Naive thymus-derived CD8-positive, alpha-beta T cell (primary cell): Measurements from ENCODE around the gene CD200R1. TPM values are rescaled to one million over a fixed set of nuclear protein-coding genes. Genes with fewer than 3 reads are reported as not detected.
"Not testable (repeated sequence)": the region's sequence is repeated elsewhere in the genome, so short reads cannot be mapped to it uniquely, and the experiment has no call there.

Experiments used
- ATAC-seq, 2 donors: fragments of 150-1000 bp; cut with Tn5 transposase in 1 of 2; sonication (Bioruptor Pico), chemical (Tn5 transposase) in 1 of 2; 1 replicate in 1 of 2; 2 replicates in 1 of 2; pipeline ENCODE4 v1.10.0; 2021; ENCODE audit warnings: mild to moderate bottlenecking in 2 of 2, moderate library complexity in 2 of 2
- POLR2A ChIA-PET: fragments of 350-600 bp; sonication (Branson Sonifier 250); formaldehyde crosslinking; loops from one replicate; lab custom pipeline; 2021; ENCODE audit warnings: antibody characterized with exemption; lab: Charles Lee
- DNase-seq, 10 donors: peaks; one replicate each; pipeline versions ENCODE4 v3.0.0 to v3.0.0-alpha.2; 2020 to 2022
- H3K27ac Mint-ChIP-seq, 10 donors: one replicate each; pipeline ENCODE4 v1.8.0; 2020 to 2022; ENCODE audit warnings: mild to moderate bottlenecking in 10 of 10, mixed read lengths in 10 of 10, moderate library complexity in 4 of 10, inconsistent platforms in 1 of 10
- H3K27me3 Mint-ChIP-seq, 5 donors: one replicate each; pipeline ENCODE4 v1.8.0; 2021 to 2022; ENCODE audit warnings: mixed read lengths in 5 of 5
- H3K36me3 Mint-ChIP-seq, 3 donors: one replicate each; pipeline ENCODE4 v1.8.0; 2020 to 2022; ENCODE audit warnings: mixed read lengths in 3 of 3, mild to moderate bottlenecking in 2 of 3, inconsistent platforms in 1 of 3
- H3K4me1 Mint-ChIP-seq, 4 donors: one replicate each; pipeline ENCODE4 v1.8.0; 2021 to 2022; ENCODE audit warnings: mixed read lengths in 4 of 4
- H3K4me3 Mint-ChIP-seq, 10 donors: one replicate each; pipeline ENCODE4 v1.8.0; 2020 to 2022; ENCODE audit warnings: mild to moderate bottlenecking in 10 of 10, mixed read lengths in 10 of 10, moderate library complexity in 6 of 10, inconsistent platforms in 1 of 10
- H3K9me3 Mint-ChIP-seq, 9 donors: one replicate each; pipeline ENCODE4 v1.8.0; 2020 to 2022; ENCODE audit warnings: mixed read lengths in 9 of 9, mild to moderate bottlenecking in 3 of 9, inconsistent platforms in 1 of 9, moderate library complexity in 1 of 9
- polyA plus RNA-seq, 3 donors: library from polyadenylated mRNA; unstranded; fragments of 300-500 nt; fragmentation: Illumina TruSeq; gene quantifications; one replicate each; pipeline ENCODE4 v1.2.3, GENCODE V29; 2021
- total RNA-seq, 8 experiments: library from RNA in 2 of 8; stranded (reverse) in 2 of 8; gene quantifications; one replicate each; pipeline ENCODE4 v1.2.3 and lab custom pipeline; 2021 to 2026

The CD200R1 gene
- total and polyA plus RNA-seq, 5 experiments from 2014 or later: 6.4 to 11.0 (median 8.8) TPM

DNA sequence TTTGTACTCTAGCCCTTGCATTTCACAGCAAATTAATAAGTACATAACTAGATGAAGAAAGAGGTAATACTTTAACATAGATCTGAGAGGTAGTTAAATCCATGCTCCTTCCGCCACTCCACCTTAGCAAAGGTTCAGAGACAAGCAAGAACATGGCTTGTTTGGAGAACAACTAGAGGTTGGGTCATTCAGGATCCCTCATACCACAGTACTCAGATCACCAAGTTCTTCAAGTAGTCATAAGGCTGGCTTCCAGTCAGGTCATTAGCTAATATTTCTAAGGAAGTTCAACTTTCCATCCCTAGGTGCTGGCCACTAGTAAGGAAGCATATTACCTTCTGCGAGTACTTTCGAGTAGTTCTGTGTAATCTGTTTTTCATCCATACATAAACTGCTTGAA, 44.1 kb downstream of the CD200R1 start:
- H3K36me3 Mint-ChIP-seq: peaks cover 20 to 45% (median 35%) of the 10 kb centered on the region in 3 donors
- no peak overlapping the region for H3K27ac Mint-ChIP-seq
- ATAC-seq: no peak
- H3K9me3 Mint-ChIP-seq: peaks cover 0 to 25% (median 5%) of the 10 kb centered on the region in 9 donors
- peaks cover 15 to 41% (median 33%) of the 10 kb centered on the region in 4 donors for H3K4me1 Mint-ChIP-seq
- no peak overlapping the region for H3K4me3 Mint-ChIP-seq
- POLR2A ChIA-PET: no interaction called here
- DNase-seq: no peak
- no peaks in the 10 kb centered on the region for H3K27me3 Mint-ChIP-seq

DNA sequence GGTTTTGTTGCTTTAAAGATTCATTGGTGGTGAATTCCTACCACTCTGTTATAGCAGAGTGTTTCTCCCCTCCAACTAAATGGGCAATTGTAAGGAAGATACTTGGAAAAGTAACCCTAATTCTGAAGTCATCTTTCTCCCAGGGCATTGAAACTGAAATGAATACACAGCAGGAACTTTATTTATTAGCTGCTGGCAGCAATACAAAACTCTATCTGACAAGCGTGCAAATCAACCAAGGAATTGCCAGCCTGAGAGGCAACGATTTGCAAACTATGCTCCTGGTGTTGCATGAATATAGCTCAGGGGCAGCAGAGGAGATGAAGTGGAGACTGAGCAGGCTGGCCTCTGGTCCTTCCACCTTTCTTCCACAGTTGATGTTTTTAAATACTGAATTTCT, 48.9 kb downstream of the CD200R1 start:
- POLR2A ChIA-PET: no interaction called here
- DNase-seq (no peak), ATAC-seq (no peak)
- Mint-ChIP-seq H3K27ac (peak overlapping the region in 1 of 10 donors; percentile 17), H3K27me3 (no peaks in the 10 kb centered on the region), H3K36me3 (peaks cover 16 to 63% (median 49%) of the 10 kb centered on the region in 3 donors), H3K4me3 (no peak overlapping the region), H3K9me3 (no peaks in the 10 kb centered on the region), H3K4me1 (peaks cover 2 to 15% (median 10%) of the 10 kb centered on the region in 4 donors)

DNA sequence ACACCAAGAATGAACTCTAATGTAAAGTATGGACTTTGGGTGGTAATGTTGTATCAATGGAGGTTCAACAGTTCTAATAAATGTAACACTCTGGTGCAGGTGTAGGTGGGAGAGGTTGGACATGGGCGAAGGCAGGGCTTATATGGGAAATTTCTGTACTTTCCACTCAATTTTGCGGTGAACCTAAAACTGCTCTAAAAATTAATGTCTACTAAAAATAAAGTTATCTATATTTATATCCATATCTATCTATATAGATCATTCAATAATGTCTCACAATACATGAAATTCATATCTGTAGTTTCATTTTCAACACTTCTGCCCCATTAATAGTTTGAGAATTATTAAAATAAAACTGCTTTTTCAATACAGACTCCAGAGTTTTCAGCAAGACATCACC, 49.3 kb downstream of the CD200R1 start:
- Mint-ChIP-seq H3K9me3 (no peaks in the 10 kb centered on the region), H3K36me3 (peaks cover 16 to 64% (median 48%) of the 10 kb centered on the region in 3 donors), H3K27me3 (no peaks in the 10 kb centered on the region), H3K4me3 (no peak overlapping the region), H3K27ac (peak overlapping the region in 3 of 10 donors; percentile 24 to 63 (median 58)), H3K4me1 (peaks cover 2 to 15% (median 8%) of the 10 kb centered on the region in 4 donors)
- DNase-seq (no peak), ATAC-seq (no peak)
- POLR2A ChIA-PET: interaction anchor here (0.7 kb wide), 1 partner anchor 1206 kb away, joined by 3 read pairs; no protein-coding TSS in a partner anchor

DNA sequence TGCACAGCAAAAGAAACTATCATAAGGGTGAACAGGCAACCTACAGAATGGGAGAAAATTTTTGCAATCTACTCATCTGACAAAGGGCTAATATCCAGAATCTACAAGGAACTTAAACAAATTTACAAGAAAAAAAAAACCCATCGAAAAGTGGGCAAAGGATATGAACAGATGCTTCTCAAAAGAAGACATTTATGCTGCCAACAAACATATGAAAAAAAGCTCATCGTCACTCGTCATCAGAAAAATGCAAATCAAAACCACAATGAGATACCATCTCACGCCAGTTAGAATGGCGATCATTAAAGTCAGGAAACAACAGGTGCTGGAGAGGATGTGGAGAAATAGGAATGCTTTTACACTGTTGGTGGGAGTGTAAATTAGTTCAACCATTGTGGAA, 55.4 kb downstream of the CD200R1 start:
- H3K27me3 Mint-ChIP-seq, H3K27ac Mint-ChIP-seq, DNase-seq, ATAC-seq, POLR2A ChIA-PET, H3K4me3 Mint-ChIP-seq, H3K4me1 Mint-ChIP-seq: not testable (repeated sequence)
- Mint-ChIP-seq H3K36me3 (peaks cover 20 to 67% (median 59%) of the 10 kb centered on the region in 3 donors), H3K9me3 (peaks cover 10 to 39% (median 28%) of the 10 kb centered on the region in 9 donors)

DNA sequence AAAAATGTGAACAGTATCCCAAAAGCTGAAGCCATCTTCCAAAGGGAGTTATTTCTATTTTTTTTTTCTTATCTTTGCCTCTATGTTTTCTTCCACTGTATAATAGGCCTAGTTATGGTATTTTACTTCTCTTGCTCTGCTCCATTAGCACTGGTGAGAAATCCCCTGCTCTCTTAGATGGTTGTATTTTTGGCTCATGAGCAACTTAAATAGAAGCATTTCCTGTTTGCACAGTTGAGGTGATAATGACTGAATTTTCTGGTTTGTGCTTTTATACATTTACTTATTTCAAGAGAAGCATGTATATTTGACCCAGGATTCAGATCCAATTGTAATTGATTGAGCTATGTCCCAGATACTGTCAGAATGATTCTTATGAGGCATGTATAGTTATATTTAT, 66.7 kb downstream of the CD200R1 start:
- Mint-ChIP-seq H3K36me3 (peaks cover 23 to 41% (median 24%) of the 10 kb centered on the region in 3 donors), H3K27me3 (no peaks in the 10 kb centered on the region), H3K4me1 (peaks cover 0 to 56% (median 12%) of the 10 kb centered on the region in 4 donors), H3K4me3 (peak overlapping the region in 2 of 10 donors; percentile 9 to 16), H3K27ac (peak overlapping the region in 3 of 10 donors; percentile 9 to 67 (median 19)), H3K9me3 (peaks cover 0 to 24% (median 14%) of the 10 kb centered on the region in 9 donors)
- POLR2A ChIA-PET: no interaction called here
- DNase-seq (peak in 1 of 10 donors; percentile 3), ATAC-seq (no peak)

DNA sequence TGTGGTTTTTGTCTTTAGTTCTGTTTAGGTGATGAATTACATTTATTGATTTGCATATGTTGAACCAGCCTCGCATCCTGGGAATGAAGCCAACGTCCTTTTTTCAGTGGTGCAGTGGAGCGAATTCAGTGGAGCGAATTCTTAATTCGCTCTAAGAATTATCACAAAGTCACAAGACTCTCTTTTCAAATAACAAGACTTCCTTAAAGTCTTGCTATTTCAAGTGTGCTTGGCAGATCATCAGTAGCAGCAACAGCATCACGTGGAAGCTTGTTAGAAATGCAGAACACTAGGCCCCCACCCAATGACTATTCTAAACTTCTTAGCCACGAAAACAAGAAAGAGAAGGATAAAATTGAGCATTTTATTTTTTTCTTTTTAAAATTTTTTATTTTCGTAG, 70.1 kb downstream of the CD200R1 start:
- DNase-seq: no peak
- Mint-ChIP-seq H3K4me3 (peak overlapping the region in 1 of 10 donors; percentile 25), H3K4me1 (peaks cover 0 to 44% (median 10%) of the 10 kb centered on the region in 4 donors), H3K9me3 (peaks cover 0 to 22% (median 10%) of the 10 kb centered on the region in 9 donors), H3K27me3 (no peaks in the 10 kb centered on the region), H3K27ac (peak overlapping the region in 1 of 10 donors; percentile 46), H3K36me3 (peaks cover under 1 to 17% (median 16%) of the 10 kb centered on the region in 3 donors)
- ATAC-seq: no peak
- POLR2A ChIA-PET: no interaction called here

DNA sequence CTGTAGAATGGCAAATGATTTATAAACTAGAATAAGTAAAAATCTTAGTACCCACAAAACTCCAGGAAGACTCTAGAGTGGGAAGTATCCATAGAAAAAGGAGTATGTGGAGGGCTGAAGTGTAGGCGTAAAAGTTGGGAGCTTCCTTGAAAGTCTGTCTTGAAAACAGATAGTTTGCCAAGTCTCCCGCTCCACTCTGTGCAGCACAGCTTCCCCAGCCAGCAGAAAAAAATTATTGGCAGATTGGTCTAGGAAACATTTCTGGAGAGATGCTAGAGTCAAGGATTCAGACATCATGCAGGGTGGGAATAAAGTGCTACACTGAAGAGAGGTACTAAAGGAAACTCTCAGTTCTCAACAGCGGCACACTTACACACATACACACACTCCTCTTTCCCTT, 74.8 kb downstream of the CD200R1 start:
- POLR2A ChIA-PET: no interaction called here
- no peak overlapping the region for H3K4me3 Mint-ChIP-seq
- H3K27ac Mint-ChIP-seq: no peak overlapping the region
- H3K4me1 Mint-ChIP-seq: peaks cover 0 to 9% (median 0%) of the 10 kb centered on the region in 4 donors
- peaks cover 0 to 17% (median 10%) of the 10 kb centered on the region in 3 donors for H3K36me3 Mint-ChIP-seq
- H3K27me3 Mint-ChIP-seq: no peaks in the 10 kb centered on the region
- H3K9me3 Mint-ChIP-seq: peaks cover 0 to 22% (median 10%) of the 10 kb centered on the region in 9 donors
- ATAC-seq: no peak
- no peak for DNase-seq

DNA sequence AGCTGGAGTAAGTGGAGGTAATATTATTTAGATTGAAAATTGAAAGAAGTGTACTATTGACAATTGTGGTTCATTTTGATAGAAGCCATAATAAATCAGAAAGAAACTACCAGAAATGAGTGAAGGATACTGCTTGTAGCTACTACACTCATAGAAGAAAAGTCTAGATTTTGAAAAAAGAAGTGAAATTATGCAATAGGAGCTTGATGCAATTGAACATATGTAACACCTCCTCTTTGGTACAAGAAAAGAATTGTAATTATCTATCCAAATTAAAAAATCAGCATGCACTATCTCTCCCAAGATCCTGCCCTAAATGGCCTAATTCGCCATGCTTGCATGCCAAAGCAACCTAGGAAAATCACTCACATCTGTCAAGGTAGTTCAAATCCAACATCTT, 77.1 kb downstream of the CD200R1 start:
- POLR2A ChIA-PET: no interaction called here
- Mint-ChIP-seq H3K9me3 (peaks cover 0 to 4% (median 0%) of the 10 kb centered on the region in 9 donors), H3K4me1 (no peaks in the 10 kb centered on the region), H3K27me3 (no peaks in the 10 kb centered on the region), H3K4me3 (no peak overlapping the region), H3K27ac (no peak overlapping the region), H3K36me3 (peaks cover 0 to 4% (median 0%) of the 10 kb centered on the region in 3 donors)
- no peak for ATAC-seq
- no peak for DNase-seq

DNA sequence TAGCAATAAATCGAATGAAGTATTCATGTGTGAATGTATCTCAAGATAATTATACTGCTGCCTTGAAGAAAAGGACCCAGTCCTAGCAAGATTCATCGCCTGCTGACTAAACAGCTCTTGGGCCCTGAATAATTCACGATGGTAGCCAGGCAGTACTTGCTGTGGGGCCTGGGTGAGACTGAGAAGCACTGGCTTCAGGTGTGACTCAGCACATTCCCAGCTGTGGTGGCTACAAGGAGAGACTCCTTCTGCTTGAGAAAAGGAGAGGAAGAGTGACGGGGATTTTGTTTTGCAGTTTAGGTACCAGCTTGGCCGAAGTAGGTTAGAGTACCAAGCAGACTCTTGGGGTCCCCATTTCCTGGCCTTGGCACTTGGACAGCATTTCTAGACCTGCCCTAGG, 80.6 kb downstream of the CD200R1 start:
- H3K27me3 Mint-ChIP-seq: peaks cover 0 to 10% (median 4%) of the 10 kb centered on the region in 5 donors
- no peak overlapping the region for H3K27ac Mint-ChIP-seq
- H3K4me3 Mint-ChIP-seq: no peak overlapping the region
- H3K9me3 Mint-ChIP-seq: no peaks in the 10 kb centered on the region
- no peaks in the 10 kb centered on the region for H3K4me1 Mint-ChIP-seq
- POLR2A ChIA-PET: no interaction called here
- H3K36me3 Mint-ChIP-seq: peaks cover 0 to 13% (median 0%) of the 10 kb centered on the region in 3 donors
- no peak for DNase-seq
- no peak for ATAC-seq

DNA sequence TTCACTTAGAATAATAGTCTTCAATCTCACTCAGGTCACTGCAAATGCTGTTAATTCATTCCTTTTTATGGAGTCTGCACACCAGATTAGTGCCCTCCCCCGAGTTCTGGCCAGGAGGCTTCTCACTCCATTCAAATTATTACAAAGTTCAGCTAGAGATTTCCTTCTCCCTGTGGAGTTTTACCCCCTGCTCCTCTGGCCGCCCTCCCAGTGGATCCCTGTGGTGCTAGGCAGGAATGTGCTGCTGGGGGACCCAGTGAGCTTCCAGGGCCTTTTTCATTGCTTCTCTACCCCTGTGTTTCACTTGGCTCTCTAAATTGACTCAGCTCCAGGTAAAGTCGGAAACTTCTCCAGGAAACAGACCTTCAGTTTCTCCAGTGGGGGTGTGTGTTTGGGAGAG, 85.5 kb downstream of the CD200R1 start:
- POLR2A ChIA-PET: no interaction called here
- Mint-ChIP-seq H3K9me3 (no peaks in the 10 kb centered on the region), H3K27ac (no peak overlapping the region), H3K36me3 (peaks cover 0 to 14% (median 0%) of the 10 kb centered on the region in 3 donors), H3K27me3 (peaks cover 0 to 13% (median 5%) of the 10 kb centered on the region in 5 donors), H3K4me3 (no peak overlapping the region), H3K4me1 (peaks cover 0 to 2% (median 0%) of the 10 kb centered on the region in 4 donors)
- DNase-seq: no peak
- no peak for ATAC-seq

DNA sequence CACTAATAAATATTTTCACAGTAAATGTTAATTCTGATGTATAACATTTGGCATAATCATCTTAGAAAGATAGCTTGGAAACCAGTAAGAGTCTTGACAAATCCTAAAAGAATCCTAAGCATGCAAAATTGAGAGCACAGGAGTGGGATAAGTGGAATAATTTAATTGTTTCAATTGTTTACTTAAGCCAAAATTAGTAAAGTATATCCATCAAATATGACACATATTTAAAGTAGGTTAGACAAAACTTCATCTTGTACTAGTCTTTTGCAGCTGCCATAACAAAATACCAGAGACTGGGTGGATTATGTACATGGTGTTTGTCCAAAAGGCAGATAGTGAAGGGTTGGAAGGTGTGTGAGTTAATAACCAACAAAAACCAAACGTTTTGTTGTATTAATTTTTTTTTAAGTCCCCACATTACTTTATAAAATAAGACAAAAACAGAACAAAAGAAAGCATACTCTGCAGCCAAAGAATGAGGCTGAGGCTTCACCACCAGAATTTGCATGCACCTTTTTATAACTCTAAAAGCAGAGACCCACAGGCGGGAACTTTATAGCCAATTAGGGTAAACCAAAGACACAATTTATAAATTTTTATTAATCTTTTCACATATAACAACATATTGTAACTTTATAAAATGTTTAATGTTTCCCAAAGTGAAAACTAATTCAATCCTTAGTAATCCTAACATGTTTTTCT, 86.4 kb downstream of the CD200R1 start:
- POLR2A ChIA-PET: no interaction called here
- Mint-ChIP-seq H3K27ac (no peak overlapping the region), H3K4me3 (no peak overlapping the region), H3K9me3 (no peaks in the 10 kb centered on the region), H3K36me3 (peaks cover 0 to 14% (median 0%) of the 10 kb centered on the region in 3 donors), H3K27me3 (peaks cover 0 to 13% (median 5%) of the 10 kb centered on the region in 5 donors), H3K4me1 (peaks cover 0 to 2% (median 0%) of the 10 kb centered on the region in 4 donors)
- no peak for ATAC-seq
- DNase-seq: no peak

DNA sequence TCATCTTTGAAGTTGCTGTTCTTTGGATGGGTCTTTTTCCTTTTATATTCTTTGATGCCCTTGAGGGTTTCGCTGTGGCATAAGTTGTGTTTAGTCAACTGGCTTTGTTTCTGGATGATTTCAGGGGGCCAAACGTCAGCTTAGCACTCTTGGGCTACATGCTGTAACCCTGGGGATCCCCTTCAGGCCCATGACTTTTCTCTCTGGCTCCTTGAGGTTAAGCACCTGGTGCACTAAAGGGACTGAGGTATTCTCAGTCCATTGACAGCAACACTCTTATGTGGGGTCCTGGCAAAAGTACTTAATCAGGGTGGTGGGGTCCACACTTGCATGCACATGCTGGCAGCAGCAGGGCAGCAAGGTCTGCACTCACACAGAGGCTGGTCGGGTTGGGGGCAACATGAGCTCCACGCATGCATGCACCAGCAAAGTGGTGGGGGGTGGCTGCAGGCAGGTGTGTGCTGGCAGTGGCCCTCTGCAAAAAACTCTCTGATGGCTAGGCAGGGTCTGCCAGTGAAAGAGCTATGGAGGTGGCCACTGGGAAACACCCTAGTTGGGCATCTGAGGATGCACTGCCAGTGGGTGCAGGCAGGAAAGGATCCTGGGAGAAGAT, 90.1 kb downstream of the CD200R1 start:
- H3K4me1 Mint-ChIP-seq: peaks cover 0 to 2% (median 0%) of the 10 kb centered on the region in 4 donors
- POLR2A ChIA-PET: no interaction called here
- no peak for ATAC-seq
- H3K4me3 Mint-ChIP-seq: no peak overlapping the region
- DNase-seq: no peak
- peaks cover 0 to 5% (median 0%) of the 10 kb centered on the region in 3 donors for H3K36me3 Mint-ChIP-seq
- peaks cover 0 to 5% (median 0%) of the 10 kb centered on the region in 9 donors for H3K9me3 Mint-ChIP-seq
- peaks cover 0 to 7% (median 2%) of the 10 kb centered on the region in 5 donors for H3K27me3 Mint-ChIP-seq
- H3K27ac Mint-ChIP-seq: no peak overlapping the region

DNA sequence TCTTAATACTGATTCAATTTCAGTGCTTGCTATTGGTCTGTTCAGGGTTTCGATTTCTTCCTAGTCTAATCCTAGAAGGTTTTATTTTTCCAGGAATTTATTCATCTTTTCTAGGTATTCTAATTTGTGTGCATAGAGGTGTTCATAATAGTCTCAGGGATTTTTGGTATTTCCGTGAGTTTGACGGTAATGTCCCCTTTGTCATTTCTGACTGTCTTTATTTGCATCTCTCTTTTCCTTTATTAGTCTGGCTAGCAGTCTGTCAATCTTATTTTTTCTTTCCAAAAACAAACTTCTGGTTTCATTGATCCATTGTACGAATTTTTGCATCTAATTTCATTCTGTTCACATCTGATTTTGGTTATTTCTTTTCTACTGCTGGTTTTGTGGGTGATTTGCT, 93.0 kb downstream of the CD200R1 start:
- POLR2A ChIA-PET: no interaction called here
- DNase-seq (no peak), ATAC-seq (no peak)
- Mint-ChIP-seq H3K27ac (no peak overlapping the region), H3K4me1 (no peaks in the 10 kb centered on the region), H3K4me3 (no peak overlapping the region), H3K9me3 (peaks cover 0 to 12% (median 0%) of the 10 kb centered on the region in 9 donors), H3K36me3 (no peaks in the 10 kb centered on the region), H3K27me3 (no peaks in the 10 kb centered on the region)
